Medulla oblongata (tissue), 1 donor: ENCODE data around the gene DENND4C.
A peak's percentile ranks its signal among the peaks of the same experiment; 100 is the strongest.
"Not testable (repeated sequence)": the region's sequence is repeated elsewhere in the genome, so short reads cannot be mapped to it uniquely, and the experiment has no call there.

Source experiments
- DNase-seq: peaks from one replicate; pipeline ENCODE4 v3.0.0-alpha.2; 2015; ENCODE audit errors: extremely low spot score

DENND4C gene

GRCh38 chr9:19224563-19224962 is 5.9 kb upstream of the DENND4C start:
- no peak for DNase-seq

DNA sequence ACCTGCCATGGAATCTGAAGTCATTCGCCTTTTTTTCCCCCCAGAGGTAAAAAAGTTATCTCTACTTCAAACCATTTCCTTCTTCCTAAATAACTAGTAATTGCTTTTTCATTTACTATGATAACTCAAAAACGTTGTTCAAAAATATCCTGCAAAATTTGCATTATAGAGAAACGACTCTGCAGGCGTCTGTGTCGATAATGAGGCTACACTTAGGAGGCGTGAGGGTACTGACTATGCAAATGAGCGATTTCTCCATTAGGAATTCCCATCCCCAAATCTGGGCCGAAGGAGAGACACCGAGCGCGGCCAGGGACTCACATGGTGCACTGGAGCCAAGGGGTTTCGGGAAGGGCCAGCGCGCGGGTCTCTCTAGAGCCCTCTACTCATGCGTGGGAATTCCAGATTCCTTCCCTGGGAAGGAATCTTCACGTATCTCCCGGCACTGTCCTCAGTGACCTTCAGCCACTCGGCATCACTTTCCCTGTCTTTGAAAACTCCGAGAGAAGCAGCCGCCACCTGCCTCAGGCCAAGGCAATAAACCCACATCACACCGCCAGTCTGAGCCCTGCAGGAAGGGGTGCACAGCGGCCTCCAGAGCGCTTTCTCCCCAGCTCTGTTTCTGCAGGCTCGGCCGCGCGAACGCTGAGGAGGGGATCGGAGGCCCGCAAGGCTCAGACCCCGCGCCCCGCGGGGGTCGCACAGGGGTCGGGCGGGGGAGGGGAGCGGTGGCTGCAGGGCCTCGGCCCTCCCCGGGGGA is 718 bp upstream of the DENND4C start:
- no peak for DNase-seq

GRCh38 chr9:19231126-19231903 is 822 bp downstream of the DENND4C start:
- DNase-seq: peak; percentile 54

DNA sequence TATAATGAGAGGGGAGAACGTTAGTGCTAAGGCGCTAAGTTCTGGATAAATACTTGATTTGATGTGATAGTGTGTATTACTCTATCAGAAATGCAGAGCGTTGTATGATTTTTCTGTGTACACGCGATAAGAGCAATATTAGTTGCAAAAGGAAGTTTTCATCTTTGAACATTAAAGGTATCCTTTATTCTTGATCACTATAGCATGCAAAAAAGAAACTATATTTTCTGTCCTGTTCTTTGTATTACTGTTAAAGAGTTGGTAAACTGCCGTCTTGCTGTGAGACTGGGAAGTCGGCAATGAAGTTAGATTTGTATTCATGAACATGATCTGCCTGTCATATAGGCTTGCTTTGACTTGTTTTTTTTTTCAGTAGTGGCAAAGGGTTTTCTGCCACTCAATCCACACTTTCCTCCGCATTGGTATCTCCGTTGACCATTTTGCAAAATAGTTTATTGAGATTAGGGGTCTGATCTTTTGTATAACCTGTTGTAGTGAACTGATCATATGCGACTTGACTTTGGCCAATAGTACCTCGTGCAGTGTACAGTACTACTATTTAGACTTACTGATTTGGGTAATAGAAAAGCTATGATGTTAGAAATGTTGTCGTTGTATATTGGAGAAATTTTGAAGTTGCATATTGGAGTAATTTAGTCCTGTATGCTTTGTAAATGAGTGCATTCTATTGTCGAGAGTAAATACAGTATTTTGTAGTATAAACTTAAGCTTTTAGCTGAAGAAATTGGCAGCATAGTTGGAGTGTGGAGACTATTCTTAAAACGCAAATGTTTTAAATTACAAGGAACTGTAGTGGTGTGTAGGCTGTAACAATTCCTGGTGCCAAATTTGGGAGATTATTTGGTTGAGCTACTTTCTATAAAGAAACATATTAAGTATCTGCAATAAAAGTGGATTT is 1.7 kb downstream of the DENND4C start:
- peak; percentile 16 for DNase-seq

GRCh38 chr9:19232823-19233194 is 2.3 kb downstream of the DENND4C start:
- DNase-seq: peak; percentile 13

- no peak for DNase-seq
Measured at GRCh38 chr9:19233344-19233743, 2.9 kb downstream of the DENND4C start.

GRCh38 chr9:19239955-19240354 is 9.5 kb downstream of the DENND4C start:
- no peak for DNase-seq

- no peak for DNase-seq
Measured at GRCh38 chr9:19241728-19242127, 11.2 kb downstream of the DENND4C start.

GRCh38 chr9:19243366-19244033 is 13.0 kb downstream of the DENND4C start:
- no peak for DNase-seq

DNA sequence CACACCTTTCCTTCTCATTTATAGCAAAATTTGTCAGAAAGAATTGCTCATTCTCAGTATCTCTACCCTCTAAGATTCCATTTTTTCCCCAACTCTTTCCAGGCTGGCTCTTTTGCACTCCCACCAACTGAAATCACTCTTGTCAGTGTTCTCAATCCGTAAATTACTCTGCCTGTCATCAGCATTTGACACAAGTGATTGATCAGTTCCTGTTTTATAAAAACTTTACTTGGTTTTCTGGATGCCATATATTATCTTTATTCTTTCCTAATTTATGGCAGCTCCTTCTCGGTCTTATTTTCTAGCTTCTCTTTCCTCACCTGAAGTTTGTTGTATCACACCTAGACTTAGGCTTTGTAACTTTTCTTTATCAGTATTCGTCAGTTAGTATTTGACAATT is 16.4 kb downstream of the DENND4C start:
- DNase-seq: no peak

DNA sequence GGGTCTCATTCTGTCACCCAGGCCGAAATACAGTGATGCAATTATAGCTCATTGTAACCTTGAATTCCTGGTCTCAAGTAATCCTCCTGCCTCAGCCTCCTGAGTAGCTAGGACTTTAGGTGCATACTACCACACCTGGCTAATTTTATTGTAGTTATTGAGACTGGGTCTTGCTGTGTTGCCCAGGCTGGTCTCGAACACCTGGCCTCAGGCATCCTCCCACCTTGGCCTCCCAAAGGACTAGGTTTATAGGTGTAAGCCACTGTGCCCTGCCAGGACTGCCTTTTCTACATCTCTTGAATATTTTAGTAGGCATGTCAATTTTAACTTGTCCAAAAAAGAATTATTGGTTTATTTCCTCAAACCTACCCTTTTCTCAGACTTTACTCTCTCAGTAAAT is 16.9 kb downstream of the DENND4C start:
- DNase-seq: no peak

DNA sequence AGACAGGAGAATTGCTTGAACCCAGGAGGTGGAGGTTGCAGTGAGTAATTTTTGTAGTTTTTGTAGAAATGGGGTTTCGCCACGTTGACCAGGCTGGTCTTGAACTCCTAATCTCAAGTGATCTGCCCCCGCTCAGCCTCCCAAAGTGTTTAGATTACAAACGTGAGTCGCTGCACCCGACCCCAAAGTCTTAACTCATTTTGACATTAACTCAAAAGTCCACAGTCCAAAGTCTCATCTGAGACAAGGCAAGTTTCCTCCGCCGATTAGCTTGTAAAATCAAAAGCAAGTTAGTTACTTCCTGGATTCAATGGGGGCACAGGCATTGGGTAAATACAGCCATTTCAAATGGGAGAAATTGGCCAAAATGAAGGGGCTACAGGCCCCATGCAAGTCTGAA is 19.9 kb downstream of the DENND4C start:
- DNase-seq: not testable (repeated sequence)

DNA sequence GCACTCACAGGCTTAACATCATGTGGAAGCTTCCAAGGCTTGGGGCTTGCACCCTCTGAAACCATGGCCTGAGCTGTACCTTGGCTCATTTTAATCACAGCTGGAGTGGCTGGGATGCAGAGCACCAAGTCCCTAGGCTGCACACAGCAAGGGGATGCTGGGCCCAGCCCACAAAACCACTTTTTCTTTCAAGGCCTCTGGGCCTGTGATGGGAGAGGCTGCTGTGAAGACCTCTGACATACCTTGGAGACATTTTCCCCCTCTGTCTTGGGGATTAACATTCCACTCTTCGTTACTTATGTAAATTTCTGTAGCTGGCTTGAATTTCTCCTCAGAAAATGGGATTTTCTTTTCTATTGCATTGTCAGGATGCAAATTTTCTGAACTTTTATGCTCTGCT is 20.7 kb downstream of the DENND4C start:
- not testable (repeated sequence) for DNase-seq

DNA sequence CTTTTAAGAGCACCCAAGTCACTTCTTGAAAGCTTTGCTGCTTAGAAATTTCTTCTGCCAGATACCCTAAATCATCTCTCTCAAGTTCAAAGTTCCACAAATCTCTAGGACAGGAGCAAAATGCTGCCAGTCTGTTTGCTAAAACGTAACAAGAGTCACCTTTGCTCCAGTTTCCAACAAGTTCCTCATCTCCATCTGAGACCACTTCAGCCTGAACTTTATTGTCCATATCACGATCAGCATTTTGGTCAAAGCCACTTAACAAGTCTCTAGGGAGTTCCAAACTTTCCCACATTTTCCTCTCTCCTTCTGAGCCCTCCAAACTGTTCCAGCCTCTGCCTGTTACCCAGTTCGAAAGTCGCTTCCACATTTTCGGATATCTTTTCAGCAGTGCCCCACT is 21.1 kb downstream of the DENND4C start:
- DNase-seq: not testable (repeated sequence)

- no peak for DNase-seq
Measured at GRCh38 chr9:19252174-19252884, 21.8 kb downstream of the DENND4C start.

DNA sequence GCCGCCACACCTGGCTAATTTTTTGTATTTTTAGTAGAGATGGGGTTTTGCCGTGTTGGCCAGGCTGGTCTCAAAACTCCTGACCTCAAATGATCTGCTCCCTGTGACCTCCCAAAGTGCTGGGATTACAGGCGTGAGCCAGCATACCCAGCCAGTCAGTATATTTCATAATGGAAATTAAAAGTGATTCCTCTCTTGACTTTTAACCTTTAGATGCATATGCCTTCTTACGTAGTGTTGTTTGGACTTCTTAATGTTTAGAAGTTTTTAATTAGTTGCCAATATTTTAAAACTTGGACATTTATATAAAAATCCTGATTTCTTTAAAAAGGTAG is 22.4 kb downstream of the DENND4C start:
- DNase-seq: no peak

GRCh38 chr9:19255112-19255511 is 24.6 kb downstream of the DENND4C start:
- no peak for DNase-seq

GRCh38 chr9:19255821-19256220 is 25.3 kb downstream of the DENND4C start:
- no peak for DNase-seq

DNA sequence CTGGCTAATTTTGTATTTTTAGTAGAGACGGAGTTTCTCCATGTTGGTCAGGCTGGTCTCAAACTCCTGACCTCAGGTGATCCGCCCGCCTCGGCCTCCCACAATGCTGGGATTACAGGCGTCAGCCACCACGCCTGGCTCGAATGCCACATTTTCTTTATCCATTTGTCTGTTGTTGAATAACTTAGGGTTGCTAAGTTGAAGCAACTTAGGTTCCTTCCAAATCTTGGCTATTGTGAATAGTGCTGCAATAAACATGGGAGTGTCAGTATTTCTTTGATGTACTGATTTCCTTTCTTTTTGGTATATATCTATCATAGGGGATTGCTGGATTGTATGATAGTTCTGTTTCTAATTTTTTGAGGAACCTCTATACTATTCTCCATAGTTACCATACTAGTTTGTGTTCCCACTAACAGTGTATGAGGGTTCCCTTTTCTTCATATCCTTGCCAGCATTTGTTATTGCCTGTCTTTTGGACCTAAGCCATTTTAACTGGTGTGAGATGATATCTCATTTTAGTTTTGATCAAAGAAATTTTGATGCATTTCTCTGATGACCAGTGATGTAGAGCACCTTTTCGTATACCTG is 29.3 kb downstream of the DENND4C start:
- DNase-seq: not testable (repeated sequence)

- not testable (repeated sequence) for DNase-seq
Measured at GRCh38 chr9:19265602-19266001, 35.1 kb downstream of the DENND4C start.
